ENCODE data around the gene HS3ST2.
A peak's percentile ranks its signal among the peaks of the same experiment; 100 is the strongest.

The HS3ST2 gene

DNA sequence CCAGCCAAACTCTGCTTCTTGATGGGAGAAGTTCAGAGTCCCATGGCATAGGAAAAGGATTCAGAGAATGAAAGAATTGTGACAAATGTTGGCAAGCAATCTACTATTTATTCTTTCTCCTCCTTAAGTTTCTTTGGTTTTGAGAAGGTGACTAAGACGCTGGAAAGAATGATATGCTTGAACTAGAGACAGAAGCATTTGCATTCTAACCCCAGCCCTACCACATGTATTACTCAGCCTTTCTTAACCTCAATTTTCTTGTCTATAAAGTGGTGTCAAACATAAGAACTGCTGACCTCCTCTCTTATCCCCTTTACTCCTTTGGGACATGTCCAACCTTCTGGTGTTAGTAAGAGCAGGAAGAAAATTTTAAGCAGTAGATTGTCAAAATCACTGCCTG is 124.7 kb downstream of the HS3ST2 start:
- no peak for DNase-seq

DNA sequence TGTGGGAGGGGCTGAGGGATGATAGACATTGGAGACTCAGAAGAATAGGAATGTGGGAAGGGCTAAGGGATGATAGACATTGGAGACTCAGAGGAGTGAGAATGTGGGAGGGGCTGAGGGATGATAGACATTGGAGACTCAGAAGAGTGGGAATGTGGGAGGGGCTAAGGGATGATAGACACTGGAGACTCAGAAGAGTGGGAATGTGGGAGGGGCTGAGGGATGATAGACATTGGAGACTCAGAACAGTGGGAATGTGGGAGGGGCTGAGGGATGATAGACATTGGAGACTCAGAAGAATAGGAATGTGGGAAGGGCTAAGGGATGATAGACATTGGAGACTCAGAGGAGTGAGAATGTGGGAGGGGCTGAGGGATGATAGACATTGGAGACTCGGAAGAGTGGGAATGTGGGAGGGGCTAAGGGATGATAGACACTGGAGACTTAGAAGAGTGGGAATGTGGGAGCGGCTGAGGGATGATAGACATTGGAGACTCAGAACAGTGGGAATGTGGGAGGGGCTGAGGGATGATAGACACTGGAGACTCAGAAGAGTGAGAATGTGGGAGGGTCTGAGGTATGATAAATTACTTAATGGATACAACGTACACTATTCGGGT is 125.9 kb downstream of the HS3ST2 start:
- peak; percentile 80 for DNase-seq

GRCh38 chr16:22941970-22942501 is 128.1 kb downstream of the HS3ST2 start:
- DNase-seq: no peak

- no peak for DNase-seq
Observed at GRCh38 chr16:22942811-22943210, 128.8 kb downstream of the HS3ST2 start.

DNA sequence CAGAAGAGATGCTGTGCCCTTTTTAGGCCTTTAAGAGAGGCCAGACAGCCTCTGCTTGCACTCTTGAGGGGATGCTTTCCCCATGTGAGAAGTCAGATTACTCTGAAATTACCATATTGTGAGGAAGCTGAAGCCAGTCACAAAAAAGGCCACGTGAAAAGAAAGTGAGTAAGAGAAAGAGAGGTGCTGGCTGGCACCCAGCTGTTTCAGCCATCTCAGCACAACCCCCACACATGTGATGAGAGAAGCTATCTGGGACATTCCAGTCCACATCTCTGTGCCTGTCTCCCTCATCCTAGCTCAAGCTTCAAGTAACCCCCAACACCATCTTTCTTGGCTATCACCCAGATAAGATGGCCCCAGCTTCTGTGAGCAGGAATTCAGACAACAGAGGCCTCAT is 131.4 kb downstream of the HS3ST2 start:
- DNase-seq: no peak

DNA sequence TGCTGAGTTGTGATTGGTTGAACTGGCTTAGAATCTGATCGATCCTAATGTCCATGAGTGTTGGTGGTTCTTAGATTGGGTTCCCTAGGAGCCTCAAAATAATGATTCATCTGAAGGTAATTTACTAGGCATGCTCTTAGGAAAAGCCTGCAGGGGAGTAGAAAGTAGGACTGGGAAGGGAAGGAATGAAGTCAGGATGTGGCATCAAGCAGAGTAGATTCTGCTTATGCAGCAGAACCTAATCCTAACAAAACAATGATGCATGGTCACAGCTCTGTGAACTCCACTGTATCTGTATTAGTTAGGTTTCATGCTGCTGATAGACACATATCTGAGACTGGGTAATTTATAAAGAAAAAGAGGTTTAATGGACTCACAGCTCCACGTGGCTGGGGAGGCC is 132.5 kb downstream of the HS3ST2 start:
- no peak for DNase-seq

- DNase-seq: no peak
Observed at GRCh38 chr16:22948058-22948602, 134.2 kb downstream of the HS3ST2 start.

- peak; percentile 87 for DNase-seq
Observed at GRCh38 chr16:22948603-22949368, 134.8 kb downstream of the HS3ST2 start.

- DNase-seq: no peak
Observed at GRCh38 chr16:22955461-22956070, 141.6 kb downstream of the HS3ST2 start.

DNA sequence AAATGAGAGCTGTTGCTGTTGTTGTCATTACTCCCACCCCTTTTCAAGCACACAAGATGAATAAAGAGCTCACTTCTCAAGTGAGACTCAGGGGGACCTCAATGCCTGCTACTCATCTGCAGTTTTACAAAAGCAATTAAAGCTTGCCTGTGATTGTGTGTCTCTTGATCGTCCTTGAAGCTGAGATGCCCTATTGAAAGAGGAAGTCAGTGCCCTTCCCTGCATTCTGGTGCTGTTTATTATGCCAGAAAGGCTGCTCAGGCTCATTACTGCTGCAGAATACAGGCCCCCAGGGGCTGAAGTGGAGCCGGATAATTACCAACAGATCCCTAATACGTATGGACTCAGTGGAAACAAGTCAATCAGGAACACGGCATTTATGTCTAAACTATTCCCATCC is 147.2 kb downstream of the HS3ST2 start:
- DNase-seq: no peak

GRCh38 chr16:22962905-22963304 is 148.9 kb downstream of the HS3ST2 start:
- no peak for DNase-seq

Data from NCI-H82 (cell line).